Fibroblast of villous mesenchyme (primary cell): ENCODE data around the gene BUD23. TPM values are rescaled to one million over a fixed set of nuclear protein-coding genes. Genes with fewer than 3 reads are reported as not detected.
"Not testable (repeated sequence)": the region's sequence is repeated elsewhere in the genome, so short reads cannot be mapped to it uniquely, and the experiment has no call there.

Source experiments
- DNase-seq: peaks from one replicate; pipeline ENCODE4 v3.0.0-alpha.2; 2010; ENCODE audit warnings: low read depth
- H3K4me3 ChIP-seq: 2 replicates; pipeline ENCODE4 v1.5.1; 2011; ENCODE audit warnings: low read depth, mild to moderate bottlenecking, low read length
- total RNA-seq: library from RNA; depleted of rRNA; stranded (reverse); fragments of >200 nt; gene quantifications from 2 replicates; pipeline ENCODE4 v1.2.3, GENCODE V29; 2012
- TF ChIP-seq, protein P1 (sequence below): IDR thresholded peaks from 2 replicates; pipeline ENCODE4 v1.5.1; 2012; ENCODE audit warnings: low read depth, mild to moderate bottlenecking, low read length; ENCODE audit not compliant: insufficient read depth

The BUD23 gene
- total RNA-seq, 1 donor = 39.7 TPM

- no peak overlapping the region for H3K4me3 ChIP-seq
- TF ChIP-seq, protein P1, sequence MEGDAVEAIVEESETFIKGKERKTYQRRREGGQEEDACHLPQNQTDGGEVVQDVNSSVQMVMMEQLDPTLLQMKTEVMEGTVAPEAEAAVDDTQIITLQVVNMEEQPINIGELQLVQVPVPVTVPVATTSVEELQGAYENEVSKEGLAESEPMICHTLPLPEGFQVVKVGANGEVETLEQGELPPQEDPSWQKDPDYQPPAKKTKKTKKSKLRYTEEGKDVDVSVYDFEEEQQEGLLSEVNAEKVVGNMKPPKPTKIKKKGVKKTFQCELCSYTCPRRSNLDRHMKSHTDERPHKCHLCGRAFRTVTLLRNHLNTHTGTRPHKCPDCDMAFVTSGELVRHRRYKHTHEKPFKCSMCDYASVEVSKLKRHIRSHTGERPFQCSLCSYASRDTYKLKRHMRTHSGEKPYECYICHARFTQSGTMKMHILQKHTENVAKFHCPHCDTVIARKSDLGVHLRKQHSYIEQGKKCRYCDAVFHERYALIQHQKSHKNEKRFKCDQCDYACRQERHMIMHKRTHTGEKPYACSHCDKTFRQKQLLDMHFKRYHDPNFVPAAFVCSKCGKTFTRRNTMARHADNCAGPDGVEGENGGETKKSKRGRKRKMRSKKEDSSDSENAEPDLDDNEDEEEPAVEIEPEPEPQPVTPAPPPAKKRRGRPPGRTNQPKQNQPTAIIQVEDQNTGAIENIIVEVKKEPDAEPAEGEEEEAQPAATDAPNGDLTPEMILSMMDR = no peak
Observed at GRCh38 chr7:73705551-73705920, 22.1 kb downstream of the BUD23 start.

DNA sequence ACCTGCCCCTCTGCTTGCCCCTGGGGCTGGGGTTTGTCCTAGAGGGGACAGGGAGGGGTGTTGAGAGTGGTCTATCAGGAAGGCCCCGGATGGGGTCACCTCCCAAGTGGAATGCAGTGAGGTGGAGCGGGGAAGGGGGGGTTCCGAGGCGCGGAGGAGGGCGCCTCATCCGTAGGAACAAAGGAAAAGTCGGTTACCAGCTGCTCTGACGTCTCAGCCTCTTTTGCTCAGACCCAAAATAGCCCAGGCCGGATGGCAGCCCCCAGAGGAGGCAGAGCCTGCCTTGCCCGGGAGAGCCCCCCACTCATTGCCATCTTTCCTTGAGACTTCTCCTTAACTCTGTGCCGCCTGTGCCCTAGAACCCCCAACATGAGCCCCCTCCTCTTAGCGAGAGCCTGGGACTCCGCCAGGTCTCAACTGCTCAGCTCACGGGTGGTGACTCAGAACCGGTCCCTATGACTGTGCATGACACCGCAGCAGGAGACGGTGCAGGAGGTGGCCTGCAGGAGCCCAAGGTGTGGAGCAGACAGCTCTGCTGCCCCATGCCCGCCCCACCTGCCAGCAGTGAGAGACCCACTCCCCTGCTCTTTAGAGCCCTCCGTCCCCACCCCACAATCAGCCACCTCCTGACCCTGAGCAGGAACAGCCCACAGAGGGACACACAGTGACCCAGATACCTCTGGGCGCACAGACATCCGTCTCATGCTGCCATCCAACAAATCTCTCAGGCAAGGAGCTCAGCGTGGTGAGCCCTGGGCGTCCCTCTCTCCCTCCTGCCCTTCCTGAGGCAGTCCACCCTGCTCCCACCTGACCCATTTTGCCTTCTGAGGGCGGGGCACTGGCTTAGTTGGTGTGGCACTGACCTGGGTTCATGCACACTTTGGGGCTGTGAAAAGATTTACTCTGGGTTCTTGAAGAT lies 23.0 kb downstream of the BUD23 start:
- no peak overlapping the region for H3K4me3 ChIP-seq
- DNase-seq = no peak
- TF ChIP-seq, protein P1 = no peak

More at GRCh38 chr7:73705551-73705920, 22.1 kb downstream of the BUD23 start:
- DNase-seq = no peak

- no peak for DNase-seq
- H3K4me3 ChIP-seq = no peak overlapping the region
- TF ChIP-seq, protein P1 = no peak
Observed at GRCh38 chr7:73707045-73707631, 23.7 kb downstream of the BUD23 start.

DNA sequence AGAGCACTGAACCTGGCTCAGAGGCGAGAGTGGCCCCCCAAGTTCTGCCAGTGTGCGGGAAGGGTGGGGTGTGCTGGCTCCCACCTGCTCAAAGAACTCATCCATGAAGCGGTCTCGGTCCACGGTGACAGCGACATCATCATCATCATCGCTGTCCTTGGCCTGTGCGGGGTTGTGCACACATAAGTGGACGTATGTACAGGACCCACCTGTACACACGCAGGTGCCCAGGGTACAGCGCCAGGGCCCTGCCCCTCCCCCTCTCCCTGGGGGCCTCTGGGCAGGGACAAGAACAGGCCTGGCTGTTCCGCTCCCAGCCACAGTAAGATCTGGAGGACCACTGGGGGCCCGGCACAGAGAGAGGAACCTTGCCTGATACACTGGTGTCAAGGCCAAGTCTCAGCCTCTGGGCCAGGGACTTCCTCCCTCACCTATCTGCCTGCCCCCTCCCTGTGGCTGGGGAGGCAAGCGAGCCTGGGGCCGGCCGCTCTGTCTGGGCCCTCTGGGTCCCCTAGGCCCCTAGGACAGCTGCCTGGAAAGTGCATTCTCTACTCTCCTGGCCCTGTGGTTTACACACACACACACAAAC lies 25.7 kb downstream of the BUD23 start:
- H3K4me3 ChIP-seq = no peak overlapping the region
- TF ChIP-seq, protein P1 = no peak
- no peak for DNase-seq

DNA sequence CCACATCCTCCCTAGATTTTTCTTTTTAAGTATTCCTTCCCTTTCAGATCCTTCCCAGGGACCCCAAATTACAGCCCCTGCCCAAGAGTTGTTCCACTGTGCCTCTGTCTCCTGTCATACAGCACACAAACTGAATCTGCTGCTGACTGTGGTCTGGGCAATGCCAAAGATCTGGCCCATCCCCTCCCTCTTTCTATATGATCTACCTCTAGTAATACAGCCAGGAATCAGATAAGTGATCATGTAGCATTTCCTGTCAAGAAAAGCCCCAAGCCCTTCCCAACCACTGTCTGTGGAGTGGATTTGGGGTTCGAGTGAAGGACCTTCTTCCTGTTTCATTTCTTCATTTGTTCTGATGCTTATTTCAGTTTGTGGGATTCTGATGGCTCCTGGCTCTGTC lies 29.4 kb downstream of the BUD23 start:
- TF ChIP-seq, protein P1 = no peak
- DNase-seq = no peak
- no peak overlapping the region for H3K4me3 ChIP-seq

GRCh38 chr7:73713319-73713718 lies 29.9 kb downstream of the BUD23 start:
- H3K4me3 ChIP-seq, DNase-seq: not testable (repeated sequence)

DNA sequence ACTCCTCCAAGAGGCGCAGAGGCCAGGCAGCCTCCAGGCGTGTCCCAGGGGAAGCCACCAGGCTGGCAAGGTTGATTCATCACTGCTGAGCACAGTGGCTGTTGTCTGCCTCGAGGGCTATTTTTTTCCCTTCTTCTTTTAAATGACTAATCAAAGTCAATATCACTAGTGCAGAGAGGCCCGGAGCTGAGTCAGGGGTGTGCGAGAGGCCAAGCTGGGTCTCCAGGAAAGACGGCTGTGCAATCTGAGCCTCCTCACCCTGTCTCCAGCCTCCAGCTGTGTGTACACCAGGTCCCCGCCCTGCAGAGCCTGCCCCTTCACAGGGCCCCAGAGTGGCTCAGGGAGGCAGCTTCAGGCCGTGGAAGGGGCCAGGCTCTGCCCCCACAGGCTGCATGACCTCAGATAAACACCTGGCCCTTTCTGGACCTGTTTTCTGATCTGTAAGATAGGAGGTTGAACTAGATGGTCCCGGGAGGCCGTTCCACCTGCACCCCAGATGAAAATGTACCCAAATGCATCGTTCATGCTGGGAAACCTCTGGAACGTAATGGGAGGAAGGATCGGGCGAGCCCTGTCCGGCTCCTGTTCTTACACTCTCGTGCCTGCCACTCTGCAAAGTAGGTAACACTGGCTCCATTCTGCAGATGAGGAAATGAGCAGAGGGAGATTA lies 32.4 kb downstream of the BUD23 start:
- TF ChIP-seq, protein P1 = no peak
- H3K4me3 ChIP-seq = no peak overlapping the region
- DNase-seq = peak; percentile 94
